LHCN-M2 (cell line): Measurements from ENCODE around the gene STAT6. TPM values are rescaled to one million over a fixed set of nuclear protein-coding genes. Genes with fewer than 3 reads are reported as not detected.
"Not testable (repeated sequence)": the region's sequence is repeated elsewhere in the genome, so short reads cannot be mapped to it uniquely, and the experiment has no call there.

ENCODE experiments used
- DNase-seq: peaks from one replicate; pipeline ENCODE4 v3.0.0-alpha.2; 2012; ENCODE audit warnings: low read depth
- total RNA-seq: library from RNA; depleted of rRNA; stranded (reverse); fragments of >200 nt; gene quantifications from 2 replicates; pipeline ENCODE4 v1.2.3, GENCODE V29; 2014

STAT6 gene
- total RNA-seq, 1 experiment from 2014 or later, result 89.3 TPM

- DNase-seq, result peak; percentile 94
Measured at GRCh38 chr12:57088354-57089270, 22.6 kb downstream of the STAT6 start, which contains the start of gene NAB2. Gene NAB2 (plus strand): TSS chr12:57089114. CDS start chr12:57089272, 158 bp downstream.

- peak; percentile 91 for DNase-seq
Measured at GRCh38 chr12:57087691-57088353, 23.3 kb downstream of the STAT6 start.

- DNase-seq, result peak; percentile 88
Measured at GRCh38 chr12:57087010-57087690, 24.0 kb downstream of the STAT6 start.

- peak; percentile 72 for DNase-seq
Measured at GRCh38 chr12:57086493-57087009, 24.6 kb downstream of the STAT6 start.

GRCh38 chr12:57085999-57086492, 25.1 kb downstream of the STAT6 start:
- no peak for DNase-seq

- no peak for DNase-seq
Measured at GRCh38 chr12:57080855-57081254, 30.3 kb downstream of the STAT6 start.

GRCh38 chr12:57079821-57080220, 31.3 kb downstream of the STAT6 start:
- no peak for DNase-seq

- peak; percentile 100 for DNase-seq
Measured at GRCh38 chr12:57078519-57079404, 32.4 kb downstream of the STAT6 start, which contains the start of gene NEMP1. Gene NEMP1 (minus strand): TSS chr12:57078791. CDS start chr12:57078745, 46 bp downstream.

GRCh38 chr12:57073566-57074450, 37.4 kb downstream of the STAT6 start:
- DNase-seq, result not testable (repeated sequence)

GRCh38 chr12:57072661-57073060, 38.5 kb downstream of the STAT6 start:
- DNase-seq, result no peak

GRCh38 chr12:57069523-57069922, 41.6 kb downstream of the STAT6 start:
- DNase-seq, result peak; percentile 82

GRCh38 chr12:57066245-57066644, 44.9 kb downstream of the STAT6 start:
- no peak for DNase-seq

- DNase-seq, result no peak
Measured at GRCh38 chr12:57063991-57064685, 47.0 kb downstream of the STAT6 start.

- no peak for DNase-seq
Measured at GRCh38 chr12:57058454-57058853, 52.7 kb downstream of the STAT6 start.

- no peak for DNase-seq
Measured at GRCh38 chr12:57057067-57057751, 54.0 kb downstream of the STAT6 start.

GRCh38 chr12:57055824-57056223, 55.3 kb downstream of the STAT6 start:
- DNase-seq, result no peak

- not testable (repeated sequence) for DNase-seq
Measured at GRCh38 chr12:57053901-57054300, 57.3 kb downstream of the STAT6 start.

GRCh38 chr12:57053146-57053545, 58.0 kb downstream of the STAT6 start:
- not testable (repeated sequence) for DNase-seq
